GM18909 (cell line): ENCODE measurements around the gene TAS2R39.
"Not testable (repeated sequence)": the region's sequence is repeated elsewhere in the genome, so short reads cannot be mapped to it uniquely, and the experiment has no call there.

Source experiments
- ATAC-seq: cut with Tn5 transposase; IDR thresholded peaks from one replicate; pipeline ENCODE4 v1.9.1; 2021; ENCODE audit warnings: mild to moderate bottlenecking; ENCODE audit not compliant: unreplicated experiment, poor library complexity

Gene TAS2R39

DNA sequence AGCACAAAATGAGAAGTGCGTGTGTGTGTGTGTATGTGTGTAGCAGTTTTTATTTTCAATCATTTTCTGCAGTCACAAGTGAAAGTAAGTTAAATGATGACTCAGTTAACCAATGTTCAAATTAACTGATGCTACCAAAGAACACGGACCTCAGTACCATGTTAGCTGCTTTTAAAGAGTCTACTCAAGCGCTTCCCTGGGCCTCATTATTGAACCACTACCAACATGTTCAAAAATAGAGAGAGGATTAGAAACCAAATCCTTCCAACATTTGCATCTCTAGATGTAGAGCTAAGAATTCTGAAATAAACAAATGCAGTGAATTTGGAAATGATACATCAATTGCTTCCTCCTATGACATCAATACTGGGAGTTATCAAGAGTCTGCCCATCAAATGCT lies at the start of gene TAS2R39:
TSS of gene TAS2R39 (plus strand) at position 396 of the 400 bp plus-strand sequence. CDS start at position 396, 0 bp downstream.
- ATAC-seq = no peak

GRCh38 chr7:143147070-143147469 lies 36.1 kb upstream of the TAS2R39 start:
- ATAC-seq = no peak

DNA sequence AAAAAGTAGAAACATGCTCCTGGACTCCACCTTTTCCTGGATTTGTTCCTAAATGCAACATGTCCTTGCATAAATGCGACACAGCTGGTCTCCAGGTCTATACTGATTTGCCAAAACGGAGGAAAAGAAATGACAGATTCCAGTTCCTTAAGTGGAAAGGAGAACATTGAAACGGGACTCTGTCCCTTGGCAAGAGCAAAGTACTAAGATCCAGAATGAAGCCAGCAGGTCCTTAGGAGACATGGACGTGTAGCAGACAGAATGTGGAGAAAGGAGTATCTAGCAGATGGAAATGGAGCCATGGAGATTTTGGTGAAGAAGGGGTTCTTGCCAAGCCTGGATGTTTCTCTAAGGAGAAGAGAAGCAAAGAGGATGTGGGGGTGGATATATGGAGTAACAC lies 35.2 kb upstream of the TAS2R39 start:
- ATAC-seq = no peak

GRCh38 chr7:143148651-143149050 lies 34.6 kb upstream of the TAS2R39 start:
- ATAC-seq = no peak

GRCh38 chr7:143150696-143151095 lies 32.5 kb upstream of the TAS2R39 start:
- ATAC-seq = not testable (repeated sequence)

GRCh38 chr7:143158617-143159016 lies 24.6 kb upstream of the TAS2R39 start:
- not testable (repeated sequence) for ATAC-seq

DNA sequence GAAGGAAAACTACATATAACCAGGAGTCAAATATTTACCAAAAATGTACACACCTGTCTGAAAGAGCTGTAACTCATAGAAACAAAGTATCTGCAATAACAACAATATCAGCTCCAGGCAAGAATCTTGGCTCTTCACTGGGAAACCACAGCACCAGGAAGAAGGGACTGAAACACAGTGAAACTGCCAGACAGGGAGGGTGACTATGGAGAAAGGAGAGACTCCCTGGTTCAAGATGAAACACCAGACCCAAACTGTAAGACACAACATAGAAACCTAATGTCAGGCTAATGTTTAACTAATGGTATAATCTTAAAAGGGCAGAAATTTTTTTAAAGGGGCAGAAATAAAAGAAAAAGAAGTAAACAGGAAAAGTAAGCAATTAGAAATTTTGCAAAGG lies 11.5 kb upstream of the TAS2R39 start:
- no peak for ATAC-seq

DNA sequence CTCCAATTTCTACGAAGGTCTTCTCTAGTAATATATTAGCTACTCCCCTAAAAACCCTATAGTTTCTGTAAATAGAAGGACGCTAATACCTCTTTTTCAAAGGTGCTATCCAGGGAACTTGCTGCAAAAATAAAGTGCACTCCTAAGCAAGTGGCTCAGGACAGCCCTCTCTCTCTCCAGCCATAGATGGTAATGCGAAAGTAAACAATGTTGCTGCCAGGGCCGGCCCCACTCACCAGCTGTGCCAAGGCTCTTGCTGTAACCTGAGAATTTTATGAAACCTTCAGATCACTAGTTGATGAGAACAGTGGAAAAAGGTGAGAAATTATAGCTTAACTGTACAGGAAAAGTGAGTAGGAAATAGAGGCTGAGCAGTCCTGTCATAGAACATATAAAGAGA lies 10.9 kb upstream of the TAS2R39 start:
- ATAC-seq = no peak

DNA sequence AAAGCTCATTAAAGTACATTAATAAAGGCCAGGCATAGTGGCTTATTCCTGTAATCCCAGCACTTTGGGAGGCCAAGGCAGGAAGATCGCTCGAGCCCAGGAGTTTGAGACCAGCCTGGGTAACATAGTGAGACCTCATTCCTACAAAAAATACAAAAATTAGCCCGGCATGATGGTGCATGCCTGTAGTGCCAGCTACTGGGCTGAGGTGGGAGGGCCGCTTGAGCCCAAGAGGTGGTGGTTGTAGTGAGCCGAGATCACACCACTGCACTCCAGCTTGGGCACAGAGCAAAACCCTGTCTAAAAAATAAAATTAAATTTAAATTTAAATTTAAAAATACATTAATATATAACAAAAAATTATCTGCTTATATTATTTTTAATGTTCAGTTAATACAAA lies 7.1 kb upstream of the TAS2R39 start:
- no peak for ATAC-seq

- ATAC-seq = no peak
These were observed 5.7 kb upstream of the TAS2R39 start for GRCh38 chr7:143177374-143178119.

DNA sequence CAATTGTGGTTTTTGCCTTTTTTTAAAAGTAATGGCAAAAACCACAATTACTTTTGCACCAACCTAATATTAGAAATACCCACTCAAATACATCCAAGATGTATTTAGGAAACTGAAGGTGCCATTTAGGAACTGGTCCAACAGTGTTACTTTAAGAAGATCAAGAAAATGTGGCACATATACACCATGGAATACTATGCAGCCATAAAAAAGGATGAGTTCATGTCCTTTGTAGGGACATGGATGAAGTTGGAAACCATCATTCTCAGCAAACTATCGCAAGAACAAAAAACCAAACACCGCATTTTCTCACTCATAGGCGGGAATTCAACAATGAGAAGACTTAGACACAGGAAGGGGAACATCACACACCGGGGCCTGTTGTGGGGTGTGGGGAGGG lies 2.4 kb upstream of the TAS2R39 start:
- ATAC-seq = not testable (repeated sequence)

DNA sequence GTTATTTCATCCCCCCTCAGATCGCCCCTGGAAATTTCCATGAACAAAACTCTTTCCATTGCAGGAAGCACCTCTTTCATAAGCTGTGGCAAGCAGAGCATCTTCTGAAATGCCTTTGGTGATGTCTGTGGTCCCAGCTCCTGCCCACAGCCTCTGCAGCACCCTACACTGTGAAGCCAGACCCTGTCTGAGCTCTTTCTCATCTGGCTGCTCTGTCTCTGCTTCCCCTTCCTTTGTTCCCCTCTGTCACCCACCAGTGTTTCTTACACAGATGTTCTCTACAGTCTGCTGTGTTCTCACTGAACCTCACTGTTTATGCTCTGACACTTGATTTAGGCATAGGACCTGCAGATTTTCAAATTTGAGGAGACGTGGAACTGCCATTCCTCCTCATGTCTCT lies 1.9 kb upstream of the TAS2R39 start:
- no peak for ATAC-seq

DNA sequence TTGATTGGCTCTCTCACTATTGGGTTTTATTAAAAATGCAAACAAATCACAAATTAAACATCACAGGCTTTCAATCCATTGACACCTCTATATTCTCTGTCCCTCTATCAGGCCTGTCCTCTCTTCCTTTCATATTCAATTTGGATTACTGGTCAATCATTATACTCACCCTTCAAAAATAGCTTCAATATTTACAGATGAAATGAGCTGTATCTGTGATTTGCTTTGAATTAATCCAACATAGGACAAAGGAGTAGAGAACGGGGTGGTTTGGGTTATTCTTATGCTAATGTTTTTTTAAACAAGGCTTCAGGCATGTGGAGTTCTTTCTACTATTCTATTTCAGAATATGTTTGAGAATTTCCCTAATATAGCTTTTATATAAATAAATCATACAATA lies 2.3 kb downstream of the TAS2R39 start:
- no peak for ATAC-seq

DNA sequence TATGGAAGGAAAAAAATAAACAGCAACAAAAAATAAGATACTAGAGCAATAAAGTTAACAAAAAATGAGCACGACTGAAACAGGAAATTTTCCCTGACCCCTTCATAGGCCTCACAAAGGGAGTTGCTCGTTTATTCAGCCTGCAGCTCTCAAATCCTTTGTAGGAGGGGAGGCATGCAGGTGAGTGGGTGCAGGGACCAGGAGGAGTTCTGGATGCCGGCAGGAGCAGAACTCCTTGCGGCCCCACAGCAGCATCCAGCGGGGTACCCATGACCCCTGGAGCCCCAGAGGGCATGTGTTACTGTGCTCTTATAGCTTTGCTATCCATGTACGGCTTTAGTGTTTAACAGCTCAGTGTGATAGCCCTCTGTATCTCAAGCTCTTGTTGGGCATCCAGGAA lies 5.8 kb downstream of the TAS2R39 start:
- no peak for ATAC-seq

DNA sequence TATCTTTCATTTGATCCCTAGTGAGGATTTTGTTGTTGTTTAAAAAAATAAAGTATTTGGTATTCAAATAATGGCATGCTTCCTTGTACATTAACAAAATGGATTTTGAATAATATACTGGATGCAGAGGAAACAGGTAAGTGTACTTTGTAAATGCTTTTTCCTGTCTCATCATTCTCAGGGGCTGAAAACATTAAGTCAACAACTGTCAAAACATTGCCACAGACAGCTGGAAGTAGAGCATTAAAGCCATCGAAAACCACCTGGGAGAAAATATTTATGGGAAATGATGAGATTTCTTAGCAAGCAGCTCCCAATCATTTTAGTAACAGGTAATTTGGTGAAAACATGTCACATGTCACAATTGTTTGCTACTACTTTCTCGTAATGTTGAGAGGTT lies 10.7 kb downstream of the TAS2R39 start:
- no peak for ATAC-seq

DNA sequence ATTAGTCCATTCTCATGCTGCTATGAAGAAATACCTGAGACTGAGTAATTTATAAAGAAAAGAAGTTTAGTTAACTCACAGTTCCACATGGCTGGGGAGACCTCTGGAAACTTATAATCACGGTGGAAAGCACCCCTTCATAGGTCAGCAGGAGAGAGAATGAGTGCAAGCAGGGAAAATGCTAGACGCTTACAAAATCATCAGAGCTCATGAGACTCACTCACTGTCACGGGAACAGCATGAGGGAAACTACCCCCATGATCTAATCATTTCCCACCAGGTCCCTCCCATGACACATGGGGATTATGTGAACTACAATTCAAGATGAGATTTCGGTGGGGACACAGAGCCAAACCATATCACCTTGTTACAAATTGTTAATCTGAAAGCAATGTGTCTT lies 15.8 kb downstream of the TAS2R39 start:
- peak; percentile 54 for ATAC-seq

DNA sequence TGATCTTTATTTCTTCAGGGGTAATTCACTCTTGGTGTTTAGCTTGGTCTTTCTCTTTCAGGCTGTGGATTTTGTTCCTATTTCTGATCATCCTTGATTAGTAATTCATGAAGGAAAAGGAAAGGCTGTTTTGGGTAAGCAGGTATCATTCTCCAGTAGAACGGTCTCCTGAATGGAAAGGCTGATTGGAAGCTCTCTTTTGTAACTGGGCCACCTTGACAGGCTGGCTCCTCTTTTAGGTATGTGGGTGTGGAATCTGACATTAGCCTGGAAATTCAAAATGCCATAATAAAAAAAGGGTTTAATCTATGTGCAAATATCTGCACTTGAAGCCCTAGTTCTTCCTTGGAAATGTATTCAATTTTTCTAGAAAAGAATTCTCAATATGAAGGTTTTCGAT lies 18.9 kb downstream of the TAS2R39 start:
- ATAC-seq = no peak

- no peak for ATAC-seq
These were observed 20.2 kb downstream of the TAS2R39 start for GRCh38 chr7:143203386-143203785.

DNA sequence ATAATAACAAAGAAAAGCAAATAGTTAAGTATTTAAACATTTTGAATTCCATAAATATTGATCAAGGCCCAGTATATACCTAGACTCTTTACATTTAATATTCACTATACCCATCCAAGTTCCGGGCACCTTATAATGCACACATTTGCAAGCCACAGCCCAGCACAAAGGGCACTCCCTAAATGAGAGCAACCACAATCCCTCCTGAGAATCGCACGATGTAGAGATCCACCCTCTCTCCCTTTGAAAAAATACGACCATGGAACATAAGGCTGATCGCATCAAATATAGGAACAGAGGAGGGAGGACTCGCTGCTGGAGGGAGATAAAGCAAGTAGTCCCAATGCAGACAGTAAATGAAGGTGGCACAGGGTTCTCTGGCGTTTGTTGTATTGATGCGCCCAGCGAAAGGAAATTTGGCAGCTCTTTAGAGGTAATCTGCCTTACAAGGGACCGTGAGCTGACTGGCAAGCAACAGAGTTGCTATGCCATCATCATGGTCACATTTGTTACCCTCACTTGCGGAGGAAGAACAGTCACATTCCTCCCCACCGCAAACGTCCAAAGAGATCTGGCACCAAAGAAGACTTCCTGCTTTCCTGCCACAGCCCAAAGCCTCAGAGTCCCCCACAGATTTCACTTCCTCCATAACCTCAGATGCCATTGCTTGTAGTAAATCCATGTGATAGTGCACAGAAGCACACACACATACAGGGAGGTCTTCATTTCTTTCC lies 22.5 kb downstream of the TAS2R39 start:
- ATAC-seq = peak; percentile 93

DNA sequence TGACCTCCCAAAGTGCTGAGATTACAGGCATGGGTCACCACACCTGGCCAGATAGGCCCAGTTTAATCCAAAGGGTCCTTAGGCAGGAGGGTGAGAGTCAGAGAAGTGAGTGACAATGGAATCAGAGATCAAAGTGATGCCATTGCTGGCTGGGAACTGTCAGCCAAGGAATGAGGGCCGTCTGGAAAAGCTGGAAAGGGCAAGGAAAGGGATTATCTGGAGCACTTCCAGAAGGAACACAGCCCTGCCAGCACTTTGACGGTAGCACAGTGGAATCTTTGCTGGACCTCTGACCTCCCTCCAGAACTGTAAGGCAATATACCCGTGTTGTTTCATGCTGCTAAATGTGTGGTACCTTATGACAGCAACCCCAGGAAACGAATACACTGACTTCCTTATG lies 27.3 kb downstream of the TAS2R39 start:
- ATAC-seq = no peak

- ATAC-seq = not testable (repeated sequence)
These were observed 30.3 kb downstream of the TAS2R39 start for GRCh38 chr7:143213478-143213877.
